GM12878 (cell line): ENCODE data around the gene ST8SIA1. TPM values are rescaled to one million over a fixed set of nuclear protein-coding genes. Genes with fewer than 3 reads are reported as not detected.

Experiments used
- ATAC-seq: fragments of 200-7000 bp; cut with Tn5 transposase; 3 replicates; pipeline ENCODE4 v1.9.1; 2020; ENCODE audit warnings: mild to moderate bottlenecking, moderate library complexity
- BruUV-seq: library from RNA; stranded (reverse); fragments of 400-500 nt; replicated peaks from 2 replicates; lab custom pipeline; 2021; lab: Mats Ljungman, UMichigan
- CTCF ChIA-PET: fragments of 300-600 bp; sonication (Branson Sonifier 250); formaldehyde crosslinking; extraction: SDS; loops from one replicate; lab custom pipeline; 2021; ENCODE audit warnings: inconsistent platforms; lab: Yijun Ruan, JAX
- POLR2A ChIA-PET: fragments of 350-600 bp; formaldehyde crosslinking; extraction: SDS; loops from one replicate; lab custom pipeline; 2021; ENCODE audit warnings: inconsistent platforms; lab: Charles Lee
- RAD21 ChIA-PET: fragments of 300-600 bp; sonication (Branson Sonifier 250); formaldehyde crosslinking; loops from one replicate; lab custom pipeline; 2023; ENCODE audit warnings: antibody characterized with exemption; ENCODE audit not compliant: unreplicated experiment; lab: Charles Lee
- SMC1A ChIA-PET: fragments of 300-600 bp; sonication (Branson Sonifier 250); formaldehyde crosslinking; loops from one replicate; lab custom pipeline; 2023; ENCODE audit not compliant: unreplicated experiment, uncharacterized antibody; lab: Charles Lee
- DNase-seq: peaks from one replicate; pipeline ENCODE4 v3.0.0-alpha.2; 2011; ENCODE audit warnings: low read depth, low spot score
- FAIRE-seq: peaks from 3 replicates; lab custom pipeline; 2011; peaks lifted over from hg19 to GRCh38; lab: Jason Lieb, UNC
- H2AFZ ChIP-seq: 2 replicates; pipeline ENCODE4 v1.6.0; 2011; ENCODE audit warnings: low read depth, low read length, control low read depth; ENCODE audit not compliant: control insufficient read depth
- H3K27ac ChIP-seq: 2 replicates; pipeline ENCODE4 v1.5.1; 2011; ENCODE audit warnings: control low read depth; ENCODE audit not compliant: control insufficient read depth, insufficient read depth
- H3K27me3 ChIP-seq, 2 experiments: replicated peaks in 1 of 2; 2 replicates each; pipeline versions ENCODE4 v1.6.0 to v1.6.1; 2011; ENCODE audit warnings: low read length in 1 of 2; ENCODE audit not compliant: control insufficient read depth in 2 of 2, insufficient read depth in 2 of 2
- H3K36me3 ChIP-seq, 2 experiments: 2 replicates each; pipeline ENCODE4 v1.5.1; 2011; ENCODE audit warnings: low read length in 1 of 2; ENCODE audit not compliant: control insufficient read depth in 2 of 2, insufficient read depth in 2 of 2
- H3K4me1 ChIP-seq: 2 replicates; pipeline ENCODE4 v1.6.1; 2011; ENCODE audit warnings: mild to moderate bottlenecking, low read length, moderate library complexity, mixed read lengths; ENCODE audit not compliant: control insufficient read depth, insufficient read depth
- H3K4me2 ChIP-seq: 2 replicates; pipeline ENCODE4 v1.6.0; 2011; ENCODE audit warnings: control low read depth; ENCODE audit not compliant: control insufficient read depth, insufficient read depth
- H3K4me3 ChIP-seq: fragments of 200-600 bp; sonication (generic); 2 replicates; pipeline ENCODE4 v1.5.1; 2016
- H3K79me2 ChIP-seq: 2 replicates; pipeline ENCODE4 v1.6.0; 2011; ENCODE audit warnings: low read length; ENCODE audit not compliant: control insufficient read depth, insufficient read depth
- H3K9ac ChIP-seq: 2 replicates; pipeline ENCODE4 v1.8.0; 2011; ENCODE audit warnings: low read length, control low read depth, mixed read lengths; ENCODE audit not compliant: control insufficient read depth, insufficient read depth
- H3K9me3 ChIP-seq: replicated peaks from 3 replicates; pipeline ENCODE4 v1.5.1; 2011; ENCODE audit warnings: mild to moderate bottlenecking, low read length; ENCODE audit not compliant: control insufficient read depth, insufficient read depth
- H4K20me1 ChIP-seq: 2 replicates; pipeline ENCODE4 v1.6.0; 2011; ENCODE audit not compliant: control insufficient read depth, insufficient read depth
- CBX3 ChIP-seq: fragments of 200-600 bp; sonication (generic); IDR thresholded peaks from 2 replicates; pipeline ENCODE4 v1.6.1; 2016; ENCODE audit warnings: low read depth, borderline replicate concordance
- EED ChIP-seq: sonication (generic); IDR thresholded peaks from 2 replicates; pipeline ENCODE4 v1.6.1; 2016; ENCODE audit warnings: antibody characterized with exemption, low read depth
- ETV6 ChIP-seq, 2 experiments: fragments of 450-650 bp in 1 of 2; IDR thresholded peaks in 1 of 2; conservative IDR thresholded peaks in 1 of 2; 2 replicates each; pipeline ENCODE4 v1.6.1; 2014; ENCODE audit warnings: antibody characterized with exemption in 1 of 2, borderline replicate concordance in 1 of 2, low read depth in 1 of 2, mild to moderate bottlenecking in 1 of 2, moderate library complexity in 1 of 2
- HDAC2 ChIP-seq: fragments of 200-600 bp; sonication (generic); IDR thresholded peaks from 2 replicates; pipeline ENCODE4 v1.6.1; 2017
- HDGF ChIP-seq: fragments of 450-650 bp; IDR thresholded peaks from 2 replicates; pipeline ENCODE4 v1.6.1; 2016; ENCODE audit warnings: antibody characterized with exemption
- REST ChIP-seq: IDR thresholded peaks from 2 replicates; pipeline ENCODE4 v1.6.1; 2012; ENCODE audit warnings: mild to moderate bottlenecking, low read depth, low read length
- RFX5 ChIP-seq: IDR thresholded peaks from 2 replicates; pipeline ENCODE4 v1.6.1; 2011; ENCODE audit warnings: low read depth, low read length, improper control_type of control experiment
- RUNX3 ChIP-seq: IDR thresholded peaks from 2 replicates; pipeline ENCODE4 v1.6.1; 2012; ENCODE audit warnings: low read length, inconsistent platforms
- SIN3A ChIP-seq: IDR thresholded peaks from 2 replicates; pipeline ENCODE4 v1.6.1; 2012; ENCODE audit warnings: low read depth, low read length, improper control_type of control experiment
- SKIL ChIP-seq: fragments of 450-650 bp; IDR thresholded peaks from 2 replicates; pipeline ENCODE4 v1.6.1; 2017; ENCODE audit warnings: mild to moderate bottlenecking, low read depth, inconsistent platforms; ENCODE audit not compliant: poor library complexity, severe bottlenecking
- STAT3 ChIP-seq: IDR thresholded peaks from 2 replicates; pipeline ENCODE4 v1.6.1; 2011; ENCODE audit warnings: low read depth, low read length, improper control_type of control experiment
- TCF7 ChIP-seq: IDR thresholded peaks from 2 replicates; pipeline ENCODE4 v1.6.1; 2014; ENCODE audit warnings: antibody characterized with exemption, borderline replicate concordance
- ZBTB4 ChIP-seq: fragments of 450-650 bp; formaldehyde crosslinking; IDR thresholded peaks from 2 replicates; pipeline ENCODE4 v1.4.0; 2022; ENCODE audit warnings: mild to moderate bottlenecking, moderate library complexity
- WGBS: methylation state at CpG from one replicate; pipeline ENCODE4 v1.1.6; 2016; ENCODE audit warnings: low lambda C conversion rate; ENCODE audit not compliant: insufficient replicate concordance, insufficient coverage; ENCODE audit errors: missing lambda C conversion rate; 5-methylcytosine and 5-hydroxymethylcytosine counted together
- in situ Hi-C: fragments of 300-500 bp; cut with MboI; formaldehyde crosslinking; loops from 9 replicates; pipeline ENCODE4 v1.14.3; 2018; ENCODE audit warnings: mixed read lengths
- intact Hi-C: fragments of 100-400 bp; cut with micrococcal nuclease; formaldehyde crosslinking; loops from one replicate; pipeline ENCODE4 v1.14.2; 2022; ENCODE audit not compliant: unreplicated experiment
- polyA plus RNA-seq, 11 experiments: library from polyadenylated mRNA; depleted of rRNA in 4 of 11; unstranded in 6 of 11; stranded (reverse) in 5 of 11; fragments of >200 nt; fragmentation: Nextera tagmentation in 4 of 11; fragmentation: Illumina TruSeq in 1 of 11; extraction: Ambion mirVana in 4 of 11; extraction: Trizol in 1 of 11; gene quantifications; 1 replicate in 1 of 11; 2 replicates in 10 of 11; pipeline versions ENCODE4 v1.2.1 to v1.2.3, GENCODE V29; 2011 to 2016; ENCODE audit warnings: inconsistent platforms in 2 of 11, missing spikeins in 2 of 11, low read depth in 1 of 11
- total RNA-seq, 4 experiments: library from RNA; depleted of rRNA in 3 of 4; stranded (reverse); fragments of >200 nt in 3 of 4; fragmentation: Illumina TruSeq in 1 of 4; extraction: Trizol in 1 of 4; gene quantifications; 2 replicates each; pipeline versions ENCODE4 v1.2.1 to v1.2.3, GENCODE V29; 2013 to 2021

The ST8SIA1 gene
- total and polyA plus RNA-seq, 10 of the 15 experiments (the other 5 are each of a cell fraction or from before 2014, with no cell fraction given), result 0.23 to 0.35 (median 0.23) TPM; not detected in 7

DNA sequence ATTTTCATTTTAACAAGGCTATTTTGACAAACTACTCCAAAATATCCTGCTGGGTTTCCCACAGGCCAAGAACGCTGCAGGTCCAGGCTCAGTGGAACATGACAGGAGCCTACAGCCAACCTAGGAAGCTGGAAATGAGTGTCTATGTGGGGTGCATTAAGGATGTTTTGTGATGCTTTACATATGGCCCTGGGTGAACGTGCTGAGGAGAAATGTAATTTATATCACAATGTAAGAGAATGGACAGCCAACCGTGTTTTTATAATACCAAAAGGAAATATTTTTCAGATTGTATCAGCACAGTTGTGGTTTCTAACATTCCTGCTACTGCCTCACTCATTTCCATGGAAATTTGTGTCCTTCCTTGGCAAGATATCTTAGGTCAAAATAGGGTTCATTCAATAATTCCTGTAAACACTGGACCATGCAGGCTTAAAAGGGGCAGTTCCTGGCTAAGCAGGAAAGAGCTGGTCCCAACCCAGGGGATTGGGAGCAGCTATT lies 51.5 kb downstream of the ST8SIA1 start:
- Histone ChIP-seq H3K79me2 (no peaks in the 10 kb centered on the region), H3K36me3 (no peaks in the 10 kb centered on the region), H3K27ac (no peak overlapping the region), H3K4me3 (no peak overlapping the region), H3K4me2 (no peak overlapping the region), H4K20me1 (no peaks in the 10 kb centered on the region), H2AFZ (no peak overlapping the region), H3K9ac (no peak overlapping the region), H3K9me3 (no peaks in the 10 kb centered on the region), H3K27me3 (no peaks in the 10 kb centered on the region; a peak in 1 of 4 replicates), H3K4me1 (no peaks in the 10 kb centered on the region)
- TF ChIP-seq SIN3A (no peak), TCF7 (no peak), RFX5 (no peak), REST (no peak), RUNX3 (no peak), ZBTB4 (CRISPR knock-in tag) (no peak), CBX3 (no peak), STAT3 (no peak), SKIL (no peak), EED (no peak), ETV6 (conservative IDR thresholded peaks at IDR 0.05 in 1 of 2, IDR thresholded peaks at IDR 0.05 in 1 of 2; ENCODE audit: borderline replicate concordance in 1 of 2, low read depth in 1 of 2) (no peak), HDGF (no peak), HDAC2 (no peak)
- in situ Hi-C loops, result no loop called here
- POLR2A ChIA-PET, result no interaction called here
- ATAC-seq (no peak), FAIRE-seq (no peak), DNase-seq (no peak)
- CTCF ChIA-PET, result no interaction called here
- no TSS peak for BruUV-seq
- WGBS, result 11% methylated on average over 3 of the region's 3 CpGs
- SMC1A ChIA-PET, result interaction anchor here (0.5 to 0.7 kb wide), 2 partner anchors 30 to 55 kb away, joined by 3 read pairs; no protein-coding TSS in a partner anchor
- RAD21 ChIA-PET, result no interaction called here
- intact Hi-C loops, result no loop called here
